HepG2 (cell line): Measurements from ENCODE around the gene L3MBTL4. TPM values are rescaled to one million over a fixed set of nuclear protein-coding genes. Genes with fewer than 3 reads are reported as not detected.
A peak's percentile ranks its signal among the peaks of the same experiment; 100 is the strongest.

ENCODE experiments used
- ATF6 ChIP-seq: sonication (generic); formaldehyde crosslinking; conservative IDR thresholded peaks from 2 replicates; pipeline ENCODE4 v1.4.0; 2020; ENCODE audit warnings: missing genetic modification reagents
- DDIT3 ChIP-seq: sonication (generic); formaldehyde crosslinking; IDR thresholded peaks from 2 replicates; pipeline ENCODE4 v1.4.0; 2020; ENCODE audit warnings: mild to moderate bottlenecking, missing genetic modification reagents
- MAX ChIP-seq: IDR thresholded peaks from 2 replicates; pipeline ENCODE4 v1.6.1; 2012; ENCODE audit warnings: inconsistent platforms
- MEF2D ChIP-seq: sonication (generic); formaldehyde crosslinking; IDR thresholded peaks from 2 replicates; pipeline ENCODE4 v1.5.1; 2020; ENCODE audit warnings: mild to moderate bottlenecking, missing genetic modification reagents
- POLR2A ChIP-seq, 2 experiments: IDR thresholded peaks; 2 replicates each; pipeline ENCODE4 v1.6.1; 2011; ENCODE audit warnings: low read depth in 2 of 2, low read length in 2 of 2, mild to moderate bottlenecking in 1 of 2, moderate library complexity in 1 of 2; ENCODE audit not compliant: insufficient read depth in 1 of 2
- POLR2AphosphoS2 ChIP-seq: IDR thresholded peaks from 2 replicates; pipeline ENCODE4 v1.6.1; 2011; ENCODE audit warnings: low read depth, low read length, improper control_type of control experiment
- POLR2AphosphoS5 ChIP-seq: IDR thresholded peaks from 2 replicates; pipeline ENCODE4 v1.6.1; 2012; ENCODE audit warnings: low read depth, low read length
- POLR2G ChIP-seq: fragments of 200-400 bp; formaldehyde crosslinking; IDR thresholded peaks from 2 replicates; pipeline ENCODE4 v1.6.1; 2018; ENCODE audit warnings: mild to moderate bottlenecking, low read depth, low read length, moderate library complexity
- RAD21 ChIP-seq: fragments of 450-650 bp; formaldehyde crosslinking; IDR thresholded peaks from 2 replicates; pipeline ENCODE4 v1.5.0; 2020; ENCODE audit warnings: mild to moderate bottlenecking
- RBM39 ChIP-seq: fragments of 200-400 bp; formaldehyde crosslinking; IDR thresholded peaks from one replicate; pipeline ENCODE4 v1.6.1; 2018; ENCODE audit warnings: antibody characterized with exemption, mild to moderate bottlenecking, low read depth, low read length; ENCODE audit not compliant: poor library complexity, severe bottlenecking
- RFXAP ChIP-seq: sonication (generic); formaldehyde crosslinking; IDR thresholded peaks from 2 replicates; pipeline ENCODE4 v1.4.0; 2020; ENCODE audit warnings: missing genetic modification reagents, borderline replicate concordance
- RORA ChIP-seq: sonication (generic); formaldehyde crosslinking; IDR thresholded peaks from 2 replicates; pipeline ENCODE4 v1.5.0; 2020; ENCODE audit warnings: mild to moderate bottlenecking, missing genetic modification reagents, moderate library complexity
- RXRB ChIP-seq: IDR thresholded peaks from 2 replicates; pipeline ENCODE4 v1.6.1; 2016; ENCODE audit warnings: borderline replicate concordance, missing genetic modification reagents, missing compliant biosample characterization
- SIN3A ChIP-seq: IDR thresholded peaks from 2 replicates; pipeline ENCODE4 v1.6.1; 2011; ENCODE audit warnings: low read depth, mild to moderate bottlenecking, control low read depth, low read length, borderline replicate concordance
- YEATS4 ChIP-seq: sonication (generic); formaldehyde crosslinking; IDR thresholded peaks from 2 replicates; pipeline ENCODE4 v1.4.0; 2020; ENCODE audit warnings: missing genetic modification reagents, borderline replicate concordance
- ZNF367 ChIP-seq: sonication (generic); formaldehyde crosslinking; IDR thresholded peaks from 2 replicates; pipeline ENCODE4 v1.4.0; 2020; ENCODE audit warnings: missing genetic modification reagents, borderline replicate concordance
- ZNF431 ChIP-seq: sonication (generic); formaldehyde crosslinking; IDR thresholded peaks from 2 replicates; pipeline ENCODE4 v1.9.0; 2022; ENCODE audit warnings: missing genetic modification reagents, low read depth, mild to moderate bottlenecking, borderline replicate concordance
- ZNF503 ChIP-seq: sonication (generic); formaldehyde crosslinking; IDR thresholded peaks from 2 replicates; pipeline ENCODE4 v1.4.0; 2020; ENCODE audit warnings: missing genetic modification reagents
- ZNF574 ChIP-seq: sonication (generic); formaldehyde crosslinking; IDR thresholded peaks from 2 replicates; pipeline ENCODE4 v1.4.0; 2020; ENCODE audit warnings: missing genetic modification reagents
- ZNF605 ChIP-seq: sonication (generic); formaldehyde crosslinking; IDR thresholded peaks from 2 replicates; pipeline ENCODE4 v1.8.0; 2022; ENCODE audit warnings: mild to moderate bottlenecking, missing genetic modification reagents
- ZNF773 ChIP-seq: sonication (generic); formaldehyde crosslinking; IDR thresholded peaks from 2 replicates; pipeline ENCODE4 v1.4.0; 2020; ENCODE audit warnings: missing genetic modification reagents, borderline replicate concordance
- ZNF878 ChIP-seq: sonication (generic); formaldehyde crosslinking; IDR thresholded peaks from 2 replicates; pipeline ENCODE4 v1.8.1; 2023; ENCODE audit warnings: mild to moderate bottlenecking, missing genetic modification reagents, moderate library complexity
- polyA plus RNA-seq, 8 experiments: library from polyadenylated mRNA; depleted of rRNA in 3 of 8; stranded (reverse) in 7 of 8; unstranded in 1 of 8; fragments of >200 nt; fragmentation: Illumina TruSeq in 4 of 8; extraction: Trizol in 4 of 8; gene quantifications; 2 replicates each; pipeline versions ENCODE4 v1.2.1 to v1.2.3, GENCODE V29; 2011 to 2016; ENCODE audit warnings: low read depth in 4 of 8, missing spikeins in 1 of 8, mixed read lengths in 1 of 8; ENCODE audit not compliant: insufficient read depth in 1 of 8
- total RNA-seq, 5 experiments: library from RNA; depleted of rRNA; stranded (reverse); fragments of >200 nt; fragmentation: Illumina TruSeq; extraction: Trizol; gene quantifications; 2 replicates each; pipeline ENCODE4 v1.2.3, GENCODE V29; 2016; ENCODE audit warnings: low read depth in 1 of 5

Gene L3MBTL4
- total and polyA plus RNA-seq, 2 of the 13 experiments (the other 11 are each of a cell fraction or from before 2014, with no cell fraction given) = 10.8 to 13.3 TPM

GRCh38 chr18:6414723-6415417 is at the start of gene L3MBTL4 (continued):
- TF ChIP-seq ZNF574 (CRISPR knock-in tag) (peak; percentile 67; the same call in 1 of the 2 replicates), YEATS4 (CRISPR knock-in tag) (peak; percentile 35; the same call in 1 of the 2 replicates), ZNF503 (CRISPR knock-in tag) (0 out of 2 replicates have a peak, but pooled peaks have one; percentile 13), POLR2G (peak; percentile 60; the same call in 1 of the 2 replicates), POLR2AphosphoS2 (no peak), POLR2AphosphoS5 (peak; percentile 54), MAX (peak; percentile 54; the same call in 1 of the 2 replicates), ZNF367 (CRISPR knock-in tag) (peak; percentile 14; the same call in 1 of the 2 replicates), RXRB (no peak; the same call in 1 of the 2 replicates), RAD21 (CRISPR knock-in tag) (no peak; the same call in 1 of the 2 replicates), POLR2A (IDR thresholded peaks at IDR 0.05; ENCODE audit: insufficient read depth in 1 of 2, low read depth in 2 of 2, low read length in 2 of 2) (peak; percentile 52 to 57), SIN3A (peak; percentile 59; the same call in 1 of the 2 replicates), MEF2D (CRISPR knock-in tag) (no peak), ZNF431 (CRISPR knock-in tag) (0 out of 2 replicates have a peak, but pooled peaks have one; percentile 36), DDIT3 (CRISPR knock-in tag) (no peak), ATF6 (CRISPR knock-in tag) (no peak), ZNF878 (CRISPR knock-in tag) (0 out of 2 replicates have a peak, but pooled peaks have one; percentile 25), RBM39 (peak; percentile 46), RFXAP (CRISPR knock-in tag) (no peak), ZNF773 (CRISPR knock-in tag) (no peak), ZNF605 (CRISPR knock-in tag) (peak; percentile 35; the same call in 1 of the 2 replicates), RORA (CRISPR knock-in tag) (no peak)
